HG02678 (cell line): ENCODE data around the gene TBC1D12.
A peak's percentile ranks its signal among the peaks of the same experiment; 100 is the strongest.
"Not testable (repeated sequence)": the region's sequence is repeated elsewhere in the genome, so short reads cannot be mapped to it uniquely, and the experiment has no call there.

Source experiments
- ATAC-seq: cut with Tn5 transposase; IDR thresholded peaks from one replicate; pipeline ENCODE4 v1.9.1; 2021; ENCODE audit warnings: mild to moderate bottlenecking, moderate library complexity; ENCODE audit not compliant: unreplicated experiment

The TBC1D12 gene

GRCh38 chr10:94402204-94402842, at the start of gene TBC1D12:
TSS of gene TBC1D12 (plus strand) at chr10:94402541. CDS start at chr10:94402614, 73 bp downstream.
- peak; percentile 73 for ATAC-seq

DNA sequence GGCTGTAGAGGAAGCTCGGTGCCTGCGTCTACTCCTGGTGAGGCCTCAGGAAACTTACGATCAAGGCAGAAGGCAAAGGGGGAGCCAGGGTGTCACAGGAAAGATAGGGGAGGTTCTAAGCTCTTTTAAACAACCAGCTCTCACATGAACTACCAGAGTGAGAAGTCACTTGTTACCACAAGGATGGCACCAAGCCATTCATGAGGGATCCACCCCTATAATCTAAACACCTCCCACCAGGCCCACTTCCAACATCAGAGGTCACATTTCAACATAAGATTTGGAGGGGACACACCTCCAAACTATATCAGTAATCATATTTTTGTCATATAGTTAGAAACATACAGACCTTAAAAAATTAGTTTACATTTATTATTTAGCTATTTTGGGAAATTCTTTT, 49.0 kb upstream of the TBC1D12 start:
- ATAC-seq = no peak

GRCh38 chr10:94355841-94356240, 46.5 kb upstream of the TBC1D12 start:
- no peak for ATAC-seq

GRCh38 chr10:94357193-94357592, 45.1 kb upstream of the TBC1D12 start:
- ATAC-seq = no peak

DNA sequence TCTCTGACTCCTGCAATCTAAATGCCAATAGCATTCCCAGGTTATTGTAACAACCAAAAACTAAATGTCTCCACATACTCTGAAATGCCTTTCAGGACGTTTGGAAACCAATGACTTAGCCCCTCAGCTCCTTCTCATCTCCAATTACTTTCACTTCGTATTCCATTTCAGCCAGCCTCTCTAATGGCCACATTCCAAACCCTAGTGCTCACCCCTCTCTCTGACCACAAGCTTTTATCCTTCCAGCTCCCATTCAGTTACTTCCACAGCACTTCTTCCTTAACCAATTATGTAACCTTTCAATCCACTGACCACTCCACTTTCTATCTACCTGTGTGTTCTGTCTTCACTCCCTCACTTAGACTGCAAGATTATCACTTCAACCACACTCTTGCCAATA, 43.9 kb upstream of the TBC1D12 start:
- ATAC-seq = no peak

GRCh38 chr10:94361171-94361794, 41.1 kb upstream of the TBC1D12 start:
- no peak for ATAC-seq

- peak; percentile 99 for ATAC-seq
These were observed 39.7 kb upstream of the TBC1D12 start, which contains the start of gene NOC3L for GRCh38 chr10:94362360-94363250. TSS of gene NOC3L (minus strand) at chr10:94362939. CDS start at chr10:94362838, 101 bp downstream.

- ATAC-seq = no peak
These were observed 39.1 kb upstream of the TBC1D12 start for GRCh38 chr10:94363251-94363565.

DNA sequence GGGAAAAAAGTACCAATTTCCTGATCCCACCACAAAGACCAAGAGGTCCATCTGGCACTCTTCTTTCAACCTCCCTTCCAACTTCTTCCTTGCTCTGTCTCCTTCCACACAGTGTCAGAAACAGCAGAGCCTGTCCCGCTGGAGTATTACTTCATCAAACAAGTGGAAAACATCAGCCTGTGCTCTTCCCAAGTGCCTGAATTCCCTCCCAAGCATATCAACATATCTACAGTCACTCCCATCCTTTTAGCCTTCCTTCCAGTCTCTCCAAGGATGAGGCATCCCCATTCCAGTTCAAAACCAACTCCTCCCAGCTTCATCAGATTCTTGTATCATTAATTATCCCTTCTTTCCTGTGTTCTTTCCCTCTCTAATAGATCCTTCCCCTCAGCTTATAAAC, 37.9 kb upstream of the TBC1D12 start:
- ATAC-seq = no peak

DNA sequence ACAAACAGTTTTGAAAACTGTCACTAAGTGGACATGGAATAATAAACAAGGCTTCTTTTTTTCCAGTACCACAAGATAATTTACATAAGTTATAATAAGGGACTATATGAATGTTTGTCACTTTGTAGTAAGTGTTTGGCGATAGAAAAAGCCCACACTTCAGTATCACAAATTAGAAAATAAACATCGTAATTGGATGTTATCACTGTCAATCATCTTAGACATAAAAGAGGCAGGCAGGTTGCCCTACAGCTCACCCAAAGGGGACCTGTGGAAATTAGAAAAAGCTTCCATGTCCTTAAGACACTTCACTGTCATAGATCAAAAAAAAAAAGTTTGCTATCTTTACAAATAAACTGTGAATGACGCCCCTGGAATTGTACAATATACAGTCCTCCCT, 36.0 kb upstream of the TBC1D12 start:
- ATAC-seq = no peak

DNA sequence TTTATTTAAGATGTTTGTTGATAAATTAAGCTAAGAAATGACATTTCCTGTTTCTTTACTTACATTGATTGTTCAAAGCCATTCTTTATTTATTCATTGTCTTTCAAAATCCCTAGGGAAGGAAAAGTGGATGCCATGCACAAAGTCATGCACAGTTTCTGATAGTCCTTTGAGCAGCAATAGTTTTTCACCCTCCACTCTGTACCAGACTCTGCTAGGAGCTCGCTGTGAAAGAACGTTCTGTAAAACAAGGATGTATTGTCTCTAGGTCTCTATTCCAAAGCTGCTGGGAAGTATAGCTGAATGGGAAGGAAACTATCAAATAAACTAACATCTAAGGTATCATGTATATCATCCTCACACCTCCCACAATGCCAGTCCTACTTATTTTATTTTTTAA, 31.8 kb upstream of the TBC1D12 start:
- no peak for ATAC-seq

GRCh38 chr10:94375374-94375773, 27.0 kb upstream of the TBC1D12 start:
- no peak for ATAC-seq

DNA sequence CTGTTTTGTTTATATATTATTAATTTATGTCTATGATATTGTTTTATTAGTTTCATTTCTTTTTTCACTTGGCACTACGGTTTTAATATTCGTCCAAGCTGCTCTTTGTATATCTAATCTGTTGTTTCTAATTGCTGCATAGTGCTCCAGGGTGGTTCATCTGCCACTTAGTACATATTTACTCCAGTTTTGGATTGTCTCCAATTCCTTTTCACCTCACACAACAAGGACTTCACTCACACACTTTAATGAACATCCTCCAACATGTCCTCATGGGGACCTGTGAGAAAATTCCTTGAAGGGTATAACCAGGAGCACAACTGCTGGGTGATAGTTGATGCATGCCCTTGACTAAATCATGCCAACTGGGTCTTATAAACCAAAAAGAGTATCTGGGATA, 25.5 kb upstream of the TBC1D12 start:
- ATAC-seq = no peak

DNA sequence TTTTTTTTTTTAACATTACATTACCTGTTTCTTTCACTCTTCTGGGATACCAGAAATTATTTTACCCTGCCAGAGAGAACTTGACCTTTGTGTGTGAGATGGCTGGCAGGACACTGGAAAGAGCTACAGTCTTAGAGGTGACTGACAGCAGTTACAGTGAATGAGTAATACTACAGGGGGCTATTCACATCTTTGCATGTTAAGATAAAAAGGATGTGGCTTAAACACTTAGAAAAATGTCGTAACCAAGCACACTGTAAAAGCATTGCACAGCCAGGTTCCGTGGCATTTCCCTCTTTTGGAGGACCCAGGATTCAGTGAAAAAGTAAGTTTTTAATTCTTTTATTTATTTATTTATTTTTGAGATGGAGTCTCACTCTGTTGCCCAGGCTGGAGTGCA, 18.8 kb upstream of the TBC1D12 start:
- no peak for ATAC-seq

- ATAC-seq = not testable (repeated sequence)
These were observed 16.6 kb upstream of the TBC1D12 start for GRCh38 chr10:94385733-94386132.

- not testable (repeated sequence) for ATAC-seq
These were observed 10.2 kb upstream of the TBC1D12 start for GRCh38 chr10:94392117-94392516.

DNA sequence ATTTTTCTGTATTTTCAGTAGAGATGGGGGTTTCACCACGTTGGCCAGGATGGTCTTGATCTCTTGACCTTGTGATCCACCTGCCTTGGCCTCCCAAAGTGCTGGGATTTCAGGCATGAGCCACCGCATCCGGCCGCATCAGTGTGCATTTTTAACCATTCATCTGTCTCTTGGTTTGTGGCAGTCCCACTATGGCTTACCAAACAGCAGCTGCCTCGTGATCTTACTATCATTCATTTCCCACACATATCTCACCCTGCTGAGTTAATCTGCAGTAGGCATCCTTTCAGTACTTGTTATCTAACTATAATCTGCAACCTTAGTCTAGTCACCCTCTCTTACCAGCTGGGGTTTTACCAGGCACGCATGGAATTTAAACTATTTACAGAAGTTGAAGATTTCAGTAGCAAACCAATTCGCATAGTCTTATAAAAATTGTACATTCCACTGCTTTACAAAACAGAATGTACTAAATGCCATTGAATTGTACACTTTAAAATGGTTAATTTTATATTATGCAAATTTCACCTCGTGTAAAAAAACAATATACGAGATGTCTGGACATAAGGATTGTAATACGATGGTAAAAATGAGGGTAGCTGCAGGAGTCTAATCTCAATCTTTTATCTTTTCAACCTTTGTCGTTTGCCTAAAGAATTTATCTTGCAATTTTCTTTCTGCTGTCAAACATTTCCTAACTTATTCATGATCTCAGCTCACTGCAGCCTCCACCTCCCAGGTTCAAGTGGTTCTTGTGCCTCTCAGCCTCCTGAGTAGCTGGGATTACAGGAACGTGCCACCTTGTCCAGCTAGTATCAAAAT, 4.6 kb upstream of the TBC1D12 start:
- ATAC-seq = no peak

DNA sequence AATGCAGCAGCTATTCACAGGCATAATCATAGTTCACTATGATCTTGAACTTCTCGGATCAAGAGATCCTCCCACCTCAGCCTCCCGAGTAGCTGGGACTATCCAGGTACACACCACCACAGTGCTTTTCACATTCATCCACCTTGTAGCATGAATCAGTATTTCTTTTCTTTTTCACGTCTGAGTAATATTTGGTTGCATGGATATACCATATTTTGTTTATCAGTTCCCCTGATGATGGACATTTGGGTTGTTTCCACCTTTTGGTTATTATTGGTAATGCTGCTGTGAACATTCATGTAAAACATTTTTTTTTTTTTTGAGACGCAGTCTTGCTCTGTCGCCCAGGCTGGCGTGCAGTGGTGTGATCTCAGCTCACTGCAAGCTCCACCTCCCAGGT, 3.6 kb upstream of the TBC1D12 start:
- no peak for ATAC-seq

DNA sequence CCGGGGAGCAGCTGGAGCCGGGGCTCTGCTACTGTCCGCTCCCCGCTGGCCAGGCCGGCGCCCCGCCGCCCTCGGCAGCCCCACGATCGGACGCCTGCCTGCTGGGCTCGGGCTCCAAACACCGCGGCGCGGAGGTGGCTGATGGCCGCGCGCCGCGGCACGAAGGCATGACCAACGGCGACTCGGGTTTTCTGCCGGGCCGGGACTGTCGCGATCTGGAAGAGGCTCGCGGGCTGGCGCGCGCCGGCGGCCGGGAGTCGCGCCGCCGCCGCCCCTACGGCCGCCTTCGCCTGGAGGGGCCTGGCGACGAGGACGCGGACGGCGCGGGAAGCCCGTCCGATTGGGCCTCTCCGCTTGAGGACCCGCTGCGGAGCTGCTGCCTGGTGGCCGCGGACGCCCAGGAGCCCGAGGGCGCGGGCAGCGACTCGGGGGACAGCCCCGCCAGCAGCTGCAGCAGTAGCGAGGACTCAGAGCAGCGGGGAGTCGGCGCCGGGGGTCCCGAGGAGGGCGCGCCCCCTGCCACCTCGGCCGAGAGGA, 570 bp downstream of the TBC1D12 start:
- peak; percentile 26 for ATAC-seq

DNA sequence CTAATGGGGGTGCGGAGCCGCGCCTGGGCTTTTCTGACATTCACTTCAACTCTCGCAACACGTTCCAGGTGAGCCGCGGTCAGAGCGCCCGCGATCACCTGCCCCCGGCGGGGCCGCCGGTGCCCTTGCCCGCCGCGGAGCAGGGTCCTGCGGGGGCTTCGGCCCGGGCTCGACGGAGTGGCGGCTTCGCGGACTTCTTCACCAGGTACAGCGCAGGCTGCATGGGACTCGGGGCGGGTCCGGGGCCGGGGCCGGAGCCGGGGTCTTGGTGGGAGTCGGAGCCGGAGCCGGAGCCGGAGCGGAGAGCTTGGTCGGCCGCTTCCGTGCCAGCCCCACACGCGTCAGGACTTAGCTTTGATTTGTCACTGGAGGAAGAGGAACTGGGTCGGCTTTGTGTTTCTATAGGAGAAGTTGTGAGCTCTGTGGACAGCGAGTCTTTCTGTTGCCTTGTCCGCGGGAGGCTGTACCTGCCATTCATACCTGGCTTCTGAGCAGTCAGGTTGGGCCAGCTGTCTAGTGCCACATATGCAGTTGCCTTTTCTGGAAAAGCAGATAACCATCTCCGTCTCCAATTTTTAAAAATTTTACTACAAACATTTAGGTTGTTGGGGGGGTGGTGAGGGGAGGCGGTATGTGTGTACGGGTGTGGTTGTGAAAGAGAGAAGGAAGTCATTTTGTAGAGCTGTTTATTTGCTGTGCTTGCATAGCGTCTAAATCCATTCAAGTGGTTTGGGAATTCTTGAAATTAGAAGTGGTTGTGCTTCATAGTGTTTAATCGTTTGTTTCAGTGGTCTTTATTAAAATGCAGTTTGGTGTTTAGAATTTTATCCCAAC, 1.3 kb downstream of the TBC1D12 start:
- ATAC-seq = peak; percentile 57
